Spleen (tissue), 7 donors: ENCODE data around the gene PAM.

Experiments used
- POLR2A ChIP-seq, 3 donors: fragments of 450-650 bp; IDR thresholded peaks; one replicate each; pipeline ENCODE4 v1.5.1; 2017; ENCODE audit warnings: antibody characterized with exemption in 3 of 3, mild to moderate bottlenecking in 1 of 3
- POLR2AphosphoS5 ChIP-seq, 3 donors: sonication (generic); formaldehyde crosslinking; IDR thresholded peaks; one replicate each; pipeline ENCODE4 v1.5.1; 2017; ENCODE audit warnings: antibody characterized with exemption in 3 of 3
- TF ChIP-seq, protein P1 (sequence below), 11 experiments: fragments of 200-600 bp in 7 of 11; fragments of 450-650 bp in 4 of 11; sonication (generic) in 4 of 11; IDR thresholded peaks in 8 of 11; conservative IDR thresholded peaks in 3 of 11; 1 replicate in 7 of 11; 2 replicates in 4 of 11; pipeline versions ENCODE4 v1.4.0 to v1.8.0; 2016 to 2021; ENCODE audit warnings: antibody characterized with exemption in 11 of 11, inconsistent platforms in 4 of 11, mild to moderate bottlenecking in 1 of 11
- donor health status: DM: no; HTN: no; CAD: no; lungs with moderate emphysema.
- donor health status: DM: no; HTN: no; CAD: no.
- donor health status: DM: no; HTN: no; CAD: no.

DNA sequence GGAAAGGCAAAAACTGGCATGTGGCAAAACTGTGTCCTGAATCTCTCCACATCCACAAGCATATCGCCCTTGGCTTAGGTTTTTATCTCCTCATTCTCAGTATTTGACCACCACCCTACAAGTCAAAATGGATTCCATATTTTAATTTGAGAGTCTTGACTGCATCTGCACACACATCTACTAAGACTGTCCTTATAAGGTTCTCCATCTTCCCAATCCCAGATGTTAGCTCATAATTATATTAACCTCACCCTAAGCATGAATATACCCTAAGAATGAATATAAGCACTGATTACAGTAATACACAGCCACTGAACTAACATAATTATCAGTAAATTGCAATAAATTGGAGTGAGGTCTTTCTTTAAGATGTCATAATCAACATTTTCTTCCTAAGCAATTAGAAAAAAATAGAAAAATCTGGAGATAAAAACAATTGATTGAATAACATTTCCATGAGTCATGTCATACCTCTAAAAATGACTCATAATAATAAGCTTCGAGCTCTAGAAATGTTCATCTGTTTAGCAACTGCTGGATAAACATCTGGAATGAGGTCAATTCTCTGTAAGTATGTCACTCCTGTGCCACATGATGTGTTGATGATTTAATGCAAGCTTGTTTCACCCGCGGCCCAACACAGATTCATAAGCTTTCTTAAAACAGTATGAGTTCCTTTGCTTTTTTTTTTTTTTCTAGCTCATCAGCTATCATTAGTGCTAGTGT is 39.9 kb upstream of the PAM start:
- TF ChIP-seq, protein P1, sequence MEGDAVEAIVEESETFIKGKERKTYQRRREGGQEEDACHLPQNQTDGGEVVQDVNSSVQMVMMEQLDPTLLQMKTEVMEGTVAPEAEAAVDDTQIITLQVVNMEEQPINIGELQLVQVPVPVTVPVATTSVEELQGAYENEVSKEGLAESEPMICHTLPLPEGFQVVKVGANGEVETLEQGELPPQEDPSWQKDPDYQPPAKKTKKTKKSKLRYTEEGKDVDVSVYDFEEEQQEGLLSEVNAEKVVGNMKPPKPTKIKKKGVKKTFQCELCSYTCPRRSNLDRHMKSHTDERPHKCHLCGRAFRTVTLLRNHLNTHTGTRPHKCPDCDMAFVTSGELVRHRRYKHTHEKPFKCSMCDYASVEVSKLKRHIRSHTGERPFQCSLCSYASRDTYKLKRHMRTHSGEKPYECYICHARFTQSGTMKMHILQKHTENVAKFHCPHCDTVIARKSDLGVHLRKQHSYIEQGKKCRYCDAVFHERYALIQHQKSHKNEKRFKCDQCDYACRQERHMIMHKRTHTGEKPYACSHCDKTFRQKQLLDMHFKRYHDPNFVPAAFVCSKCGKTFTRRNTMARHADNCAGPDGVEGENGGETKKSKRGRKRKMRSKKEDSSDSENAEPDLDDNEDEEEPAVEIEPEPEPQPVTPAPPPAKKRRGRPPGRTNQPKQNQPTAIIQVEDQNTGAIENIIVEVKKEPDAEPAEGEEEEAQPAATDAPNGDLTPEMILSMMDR (IDR thresholded peaks at IDR 0.05 in 8 of 11, conservative IDR thresholded peaks at IDR 0.05 in 3 of 11) = no peak
- TF ChIP-seq POLR2A (IDR thresholded peaks at IDR 0.05) (no peak), POLR2AphosphoS5 (IDR thresholded peaks at IDR 0.05) (no peak)
